ENCODE measurements around the gene RAB39B.
"Not testable (repeated sequence)": the region's sequence is repeated elsewhere in the genome, so short reads cannot be mapped to it uniquely, and the experiment has no call there.

RAB39B gene, protein sequence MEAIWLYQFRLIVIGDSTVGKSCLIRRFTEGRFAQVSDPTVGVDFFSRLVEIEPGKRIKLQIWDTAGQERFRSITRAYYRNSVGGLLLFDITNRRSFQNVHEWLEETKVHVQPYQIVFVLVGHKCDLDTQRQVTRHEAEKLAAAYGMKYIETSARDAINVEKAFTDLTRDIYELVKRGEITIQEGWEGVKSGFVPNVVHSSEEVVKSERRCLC

DNA sequence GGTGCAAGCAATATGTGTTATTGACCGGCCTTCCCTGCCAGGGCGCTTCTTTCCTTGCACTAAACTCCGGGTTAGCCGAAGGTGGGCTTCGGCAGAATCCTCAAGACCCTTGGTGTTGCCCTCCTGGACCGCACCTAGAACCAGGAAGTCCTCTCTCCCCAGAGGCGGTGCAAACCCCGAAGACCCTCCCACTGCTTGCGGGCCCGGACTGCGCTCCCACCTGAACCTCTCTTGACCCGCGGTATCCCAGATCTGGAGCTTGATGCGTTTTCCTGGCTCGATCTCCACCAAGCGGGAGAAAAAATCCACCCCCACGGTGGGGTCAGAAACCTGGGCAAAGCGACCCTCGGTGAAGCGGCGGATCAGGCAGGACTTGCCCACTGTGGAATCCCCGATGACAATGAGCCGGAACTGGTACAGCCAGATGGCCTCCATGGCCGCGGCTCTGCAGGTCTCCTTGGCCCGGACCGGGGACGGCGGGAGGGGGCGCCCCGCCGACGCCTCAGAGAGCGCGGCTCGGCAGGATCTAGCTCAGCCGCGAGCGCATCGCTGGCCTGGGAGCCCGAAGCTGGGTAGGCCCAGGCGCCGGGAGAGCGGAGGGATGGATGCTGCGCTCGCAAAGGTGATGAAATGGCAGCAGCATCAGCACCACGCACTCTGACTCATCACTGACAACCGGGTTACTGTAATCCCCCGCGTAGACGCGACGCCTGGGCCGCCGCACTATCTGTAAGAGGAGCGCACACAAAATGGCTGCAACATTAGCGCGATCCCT lies at the start of gene RAB39B:
Gene RAB39B (minus strand): TSS at position 638 of the 775 bp plus-strand sequence. CDS start 203 bp downstream, at position 435.
- H3K4me3 ChIP-seq (ENCODE audit: low read depth, low read length): peak within 1 kb of the TSS; percentile 48
- peak; percentile 25 for DNase-seq (ENCODE audit: low read depth)

DNA sequence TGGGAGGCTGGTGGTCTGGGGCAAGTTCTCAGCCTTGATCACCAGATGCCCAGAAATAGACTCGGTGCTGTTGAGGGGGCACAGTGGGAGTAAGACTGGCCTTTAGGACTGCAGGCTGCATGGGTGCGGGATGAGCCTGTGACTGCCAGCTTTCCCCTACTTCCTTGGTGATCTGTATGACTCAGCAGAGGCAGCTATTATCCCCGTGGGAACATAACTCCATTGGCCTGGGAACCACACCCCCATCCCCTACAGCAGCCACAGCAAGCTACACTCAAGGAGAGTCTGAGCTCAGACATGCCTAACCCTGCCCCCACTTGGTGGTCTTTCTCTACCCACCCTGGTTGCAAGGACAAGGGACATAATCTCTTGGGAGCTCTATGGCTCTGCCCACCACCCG lies 49.5 kb upstream of the RAB39B start:
- H3K4me3 ChIP-seq (ENCODE audit: low read depth, low read length): no peak overlapping the region
- no peak for DNase-seq (ENCODE audit: low read depth)

DNA sequence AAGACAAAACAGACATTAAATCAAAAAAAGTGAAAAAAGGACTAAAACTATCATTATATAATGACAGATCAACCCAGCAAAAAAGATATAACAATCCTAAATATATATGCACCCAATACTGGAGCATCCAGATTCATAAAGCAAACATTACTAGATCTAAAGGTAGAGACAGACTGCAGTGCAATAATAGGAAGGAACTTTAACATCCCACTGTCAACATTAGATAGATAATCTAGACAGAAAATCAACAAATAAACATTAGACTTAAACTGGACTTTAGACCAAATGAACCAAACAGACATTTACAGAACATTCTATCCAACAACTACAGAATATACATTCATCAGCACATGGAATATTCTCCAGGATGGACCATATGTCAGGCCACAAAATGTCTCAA lies 29.5 kb upstream of the RAB39B start:
- no peak overlapping the region for H3K4me3 ChIP-seq (ENCODE audit: low read depth, low read length)
- no peak for DNase-seq (ENCODE audit: low read depth)

DNA sequence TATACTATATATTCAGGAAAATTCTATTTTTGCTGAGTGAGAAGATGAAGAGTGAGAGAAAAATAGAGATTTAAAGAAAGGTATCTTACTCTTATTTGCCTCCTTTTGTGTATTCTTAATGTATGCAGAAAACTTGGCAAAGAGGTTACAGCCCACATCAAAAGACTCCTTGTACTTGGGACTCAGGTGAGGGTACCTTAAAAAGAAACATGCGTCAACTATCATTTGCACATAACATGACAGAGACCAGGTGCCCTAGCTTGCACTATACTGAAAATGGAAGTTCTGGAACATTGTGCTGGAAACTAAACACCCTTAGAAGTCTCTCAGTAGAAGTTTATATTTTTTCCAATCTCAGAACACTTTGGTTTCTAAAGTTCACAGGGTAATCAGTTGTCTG lies 15.6 kb upstream of the RAB39B start:
- no peak for DNase-seq (ENCODE audit: low read depth)
- H3K4me3 ChIP-seq (ENCODE audit: low read depth, low read length): no peak overlapping the region

DNA sequence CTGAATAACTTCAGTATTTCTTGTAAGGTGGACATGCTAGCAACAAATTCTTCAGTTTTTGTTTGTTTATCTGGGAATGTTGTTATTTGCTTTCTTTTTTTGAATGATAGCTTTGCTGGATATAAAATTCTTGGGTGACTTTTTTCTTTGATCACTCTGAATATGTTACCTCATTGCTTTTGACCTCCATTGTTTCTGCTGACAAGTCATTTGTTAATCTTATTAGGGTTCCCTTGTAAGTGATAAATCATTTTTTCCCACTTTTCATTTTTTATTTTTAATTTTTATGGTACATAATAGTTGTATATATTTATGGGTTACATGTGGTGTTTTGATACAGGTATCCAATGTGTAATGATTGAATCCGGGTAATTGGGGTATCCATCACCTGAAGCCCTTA lies 6.7 kb upstream of the RAB39B start:
- no peak overlapping the region for H3K4me3 ChIP-seq (ENCODE audit: low read depth, low read length)
- DNase-seq (ENCODE audit: low read depth): no peak

DNA sequence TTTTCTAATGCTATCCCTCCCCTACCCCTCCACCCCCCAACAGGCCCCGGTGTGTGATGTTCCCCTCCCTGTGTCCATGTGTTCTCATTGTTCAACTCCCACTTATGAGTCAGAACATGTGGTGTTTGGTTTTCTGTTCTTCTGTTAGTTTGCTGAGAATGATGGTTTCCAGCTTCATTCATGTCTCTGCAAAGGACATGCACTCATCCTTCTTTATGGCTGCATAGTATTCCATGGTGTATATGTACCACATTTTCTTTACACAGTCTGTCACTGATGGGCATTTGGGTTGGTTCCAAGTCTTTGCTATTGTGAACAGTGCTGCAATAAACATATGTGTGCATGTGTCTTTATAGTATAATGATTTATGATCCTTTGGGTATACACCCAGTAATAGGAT lies 3.7 kb upstream of the RAB39B start:
- H3K4me3 ChIP-seq (ENCODE audit: low read depth, low read length); DNase-seq (ENCODE audit: low read depth): not testable (repeated sequence)

DNA sequence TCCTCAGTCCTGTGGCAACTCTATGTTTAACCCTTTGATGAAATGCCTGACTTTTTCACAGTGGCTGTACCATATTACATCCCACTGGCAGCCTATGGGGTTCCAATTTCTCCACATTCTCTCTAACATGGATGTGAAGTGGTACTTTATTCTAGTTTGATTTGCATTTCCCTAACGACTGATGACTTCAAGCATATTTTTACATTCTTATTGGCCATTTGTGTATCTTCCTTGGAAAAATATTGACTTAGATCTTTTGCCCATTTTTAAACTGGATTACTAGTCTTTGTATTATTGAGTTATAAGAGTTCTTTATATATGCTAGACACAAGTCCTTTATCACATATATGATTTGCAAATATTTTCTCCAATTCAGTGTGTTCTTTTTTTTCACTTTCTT lies 2.1 kb upstream of the RAB39B start:
- no peak for DNase-seq (ENCODE audit: low read depth)
- no peak overlapping the region for H3K4me3 ChIP-seq (ENCODE audit: low read depth, low read length)

DNA sequence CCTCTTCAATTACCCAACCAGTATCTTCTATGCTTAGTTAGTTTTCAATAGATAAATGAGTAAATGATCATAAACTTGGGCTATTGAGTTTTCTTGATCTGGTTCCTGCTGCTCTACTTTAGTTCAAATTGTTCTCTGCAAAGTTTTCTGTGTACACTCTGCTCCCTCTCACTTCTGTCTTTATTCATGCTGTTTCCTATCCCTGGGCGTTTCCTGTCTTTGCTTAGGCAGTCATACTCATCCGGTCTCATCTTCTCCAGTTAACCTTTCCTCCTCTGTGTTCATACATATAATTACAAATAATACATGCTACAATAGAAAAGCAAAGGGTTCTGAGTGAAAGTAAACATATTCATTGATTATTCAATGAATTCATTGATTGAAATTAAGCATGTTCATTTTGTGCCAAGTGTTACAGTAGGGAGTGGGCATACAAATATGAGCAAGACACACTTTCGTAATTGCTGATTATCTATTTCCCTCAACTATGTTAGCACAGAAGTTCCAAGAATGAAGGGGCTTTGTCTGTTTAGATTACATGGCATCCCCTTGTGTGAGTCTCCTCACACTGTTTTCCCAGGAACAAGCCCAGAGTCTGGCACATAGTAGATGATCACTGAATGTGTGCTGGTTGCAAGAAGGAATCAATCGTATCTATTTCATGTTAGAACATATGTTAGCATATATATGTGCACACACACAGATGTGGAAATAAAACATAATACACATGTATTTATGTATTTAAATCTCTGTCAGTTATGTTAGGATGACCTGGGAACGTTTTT lies 1.1 kb downstream of the RAB39B start:
- no peak overlapping the region for H3K4me3 ChIP-seq (ENCODE audit: low read depth, low read length)
- DNase-seq (ENCODE audit: low read depth): no peak

DNA sequence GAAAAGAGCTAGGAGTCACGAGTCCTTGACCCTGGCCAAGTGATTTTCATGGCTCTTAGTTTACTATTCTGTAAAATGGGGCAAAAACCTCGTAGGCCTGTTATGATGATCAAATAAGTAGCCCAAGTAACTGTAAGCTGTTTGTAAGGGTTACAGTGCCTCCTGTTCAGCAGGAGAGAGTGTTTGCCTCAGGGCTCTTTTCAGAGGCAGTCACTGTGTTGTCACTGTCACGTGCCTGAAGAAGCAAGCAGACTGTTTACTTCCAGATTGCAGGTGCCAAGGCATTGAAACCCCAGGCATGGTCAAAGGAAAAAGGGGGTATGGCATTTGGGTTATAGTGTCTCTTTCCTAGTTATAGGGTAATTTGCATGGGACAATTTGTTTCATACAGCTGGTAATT lies 4.5 kb downstream of the RAB39B start:
- no peak overlapping the region for H3K4me3 ChIP-seq (ENCODE audit: low read depth, low read length)
- no peak for DNase-seq (ENCODE audit: low read depth)

DNA sequence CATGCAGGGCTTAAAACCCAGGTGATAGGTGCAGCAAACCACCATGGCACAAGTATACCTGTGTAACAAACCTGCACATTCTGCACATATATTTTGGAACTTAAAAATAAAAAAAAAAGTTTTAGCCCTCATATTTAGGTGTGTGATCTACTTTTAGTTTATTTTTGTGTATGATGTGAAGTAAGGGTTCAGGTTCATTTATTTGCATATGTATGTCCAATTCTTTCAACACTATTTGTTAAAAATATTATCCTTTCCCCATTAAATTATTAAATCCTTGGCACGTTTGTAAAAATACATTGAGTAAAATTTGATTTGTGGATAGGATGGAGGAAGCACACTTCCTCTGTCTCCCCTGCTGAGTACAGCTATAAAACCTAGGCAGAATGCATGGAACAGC lies 12.9 kb downstream of the RAB39B start:
- no peak overlapping the region for H3K4me3 ChIP-seq (ENCODE audit: low read depth, low read length)
- no peak for DNase-seq (ENCODE audit: low read depth)

DNA sequence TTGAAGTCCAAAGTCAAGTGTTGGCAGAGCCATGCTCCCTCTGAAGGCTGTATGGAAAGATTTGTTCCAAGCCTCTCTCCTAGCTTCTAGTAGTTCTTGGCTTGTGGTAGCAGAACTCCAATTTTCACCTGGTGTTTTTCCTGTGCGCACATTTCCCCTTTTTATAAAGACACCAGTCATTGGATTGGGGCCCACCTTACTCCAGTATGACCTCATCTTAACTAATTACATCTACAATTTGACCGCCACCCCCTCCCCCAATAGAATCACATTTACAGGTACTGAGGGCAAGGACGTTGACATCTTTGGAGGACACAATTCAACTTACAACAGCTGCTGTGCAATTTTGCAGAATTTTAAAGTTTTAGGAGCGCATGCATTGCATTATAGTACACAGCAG lies 16.8 kb downstream of the RAB39B start:
- no peak overlapping the region for H3K4me3 ChIP-seq (ENCODE audit: low read depth, low read length)
- DNase-seq (ENCODE audit: low read depth): no peak

DNA sequence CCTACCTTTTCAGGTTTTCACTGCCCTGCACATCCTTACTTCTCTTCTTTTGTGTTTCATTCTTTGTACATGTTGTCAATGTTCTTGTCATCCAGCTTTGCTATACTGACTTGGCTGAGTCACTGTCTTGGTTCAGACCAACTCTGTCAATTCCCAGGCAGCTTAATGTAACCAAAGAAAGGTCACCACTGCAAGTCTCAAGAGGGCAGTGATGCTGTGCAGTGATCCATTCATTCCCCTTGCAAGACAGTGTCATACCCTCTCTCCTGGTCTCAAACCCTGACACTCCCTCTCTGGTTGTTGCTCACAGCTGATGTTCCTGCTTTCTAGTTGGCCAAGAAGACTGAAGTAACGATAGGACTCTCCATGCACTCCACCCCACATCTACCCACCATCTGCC lies 17.5 kb downstream of the RAB39B start:
- no peak overlapping the region for H3K4me3 ChIP-seq (ENCODE audit: low read depth, low read length)

DNA sequence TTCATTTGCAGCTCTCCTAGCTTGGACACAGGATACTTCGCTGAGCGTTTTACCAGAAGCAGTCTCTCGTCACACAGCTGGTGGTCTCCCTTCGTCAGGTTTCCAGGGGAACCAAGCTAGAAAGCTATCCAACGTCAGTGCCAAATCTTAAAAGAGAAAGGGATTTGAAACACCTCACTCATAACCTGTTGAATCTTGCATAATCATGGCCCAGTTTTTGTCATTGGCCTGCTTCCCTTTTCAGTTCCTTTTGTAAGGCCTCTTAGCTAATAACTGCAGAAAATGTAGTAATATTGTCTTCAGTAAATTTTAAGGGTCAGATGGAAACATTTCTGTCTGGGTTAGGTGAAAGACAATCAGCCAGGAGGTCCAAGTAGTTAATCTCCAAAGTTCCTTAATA lies 22.0 kb downstream of the RAB39B start:
- DNase-seq (ENCODE audit: low read depth): no peak
- H3K4me3 ChIP-seq (ENCODE audit: low read depth, low read length): no peak overlapping the region

More for the DNA sequence above, 17.5 kb downstream of the RAB39B start:
- no peak for DNase-seq (ENCODE audit: low read depth)

DNA sequence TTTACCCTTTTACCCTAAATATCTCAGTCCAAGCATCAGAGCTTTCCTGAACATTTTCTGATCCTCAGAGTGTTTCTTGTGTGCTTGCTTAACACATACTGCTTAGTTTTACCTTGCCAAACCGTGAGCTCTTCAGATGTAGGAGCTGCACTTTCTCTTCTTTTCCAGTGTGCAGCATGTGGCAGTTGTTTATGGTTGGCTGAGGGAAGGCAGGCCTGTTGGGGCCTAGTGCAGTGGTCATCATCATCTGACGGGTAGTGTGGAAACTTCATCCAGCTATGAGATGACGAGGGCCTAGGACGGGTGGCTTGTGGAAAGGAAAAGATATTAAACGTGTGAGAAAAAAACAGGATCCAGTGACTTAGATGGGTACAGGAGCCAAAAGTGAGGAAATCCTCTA lies 26.6 kb downstream of the RAB39B start:
- no peak overlapping the region for H3K4me3 ChIP-seq (ENCODE audit: low read depth, low read length)
- no peak for DNase-seq (ENCODE audit: low read depth)

DNA sequence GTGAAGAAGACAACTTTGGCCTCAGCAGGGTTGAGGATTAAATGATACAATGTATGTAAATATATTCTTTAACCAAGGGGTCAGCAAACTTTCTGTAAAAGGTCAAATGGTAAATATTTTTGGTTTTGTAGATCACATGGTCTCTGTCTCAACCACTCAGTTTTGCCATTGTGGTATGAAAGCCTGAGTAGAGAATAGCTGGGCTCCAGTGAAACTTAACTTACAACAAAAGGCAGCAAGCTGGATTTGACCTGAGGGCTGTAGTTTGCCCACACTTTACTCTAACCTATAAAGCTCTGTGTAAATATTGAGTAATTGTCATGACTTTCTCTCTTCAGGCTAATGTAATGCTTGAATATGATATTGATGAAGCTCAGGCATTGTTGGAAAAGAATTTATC lies 28.4 kb downstream of the RAB39B start:
- no peak for DNase-seq (ENCODE audit: low read depth)

DNA sequence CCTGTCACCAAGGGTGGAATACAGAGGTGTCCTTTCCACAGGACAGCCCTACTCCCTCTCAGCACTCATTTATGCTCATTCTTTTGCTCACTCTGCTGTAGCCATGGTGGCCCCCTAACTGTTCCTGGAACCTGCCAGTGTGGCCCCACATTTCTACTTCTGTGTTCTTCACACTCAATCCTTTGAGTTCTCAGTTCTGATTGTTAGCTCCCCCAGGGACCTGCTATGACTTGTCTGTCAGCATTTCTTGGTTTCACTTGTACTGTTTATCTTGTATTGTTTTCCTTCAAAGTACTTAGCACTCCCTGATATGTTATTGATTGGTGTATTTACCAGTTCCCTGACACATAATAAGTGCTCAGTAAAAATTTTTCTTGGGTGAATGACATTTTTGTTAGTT lies 33.1 kb downstream of the RAB39B start:
- no peak overlapping the region for H3K4me3 ChIP-seq (ENCODE audit: low read depth, low read length)

More for the DNA sequence above, 28.4 kb downstream of the RAB39B start:
- no peak overlapping the region for H3K4me3 ChIP-seq (ENCODE audit: low read depth, low read length)

DNA sequence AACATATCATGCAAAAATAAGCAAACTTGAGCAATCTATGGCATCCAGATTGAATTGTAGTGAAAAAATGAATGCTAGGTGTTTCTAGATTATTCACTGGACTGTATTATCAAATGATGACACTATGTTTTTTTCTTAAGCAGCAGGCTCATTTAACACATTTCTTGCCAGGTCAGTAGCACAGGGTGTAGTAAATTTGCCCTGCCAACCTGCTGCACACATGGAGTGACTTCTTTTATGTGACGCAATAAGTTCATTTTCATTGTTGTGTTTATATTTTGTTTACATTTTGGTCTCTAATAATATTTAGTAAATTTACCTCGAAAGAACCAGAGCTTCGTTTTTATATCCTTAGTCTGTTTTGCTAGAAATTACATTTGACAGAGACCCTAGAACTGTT lies 38.5 kb downstream of the RAB39B start:
- DNase-seq (ENCODE audit: low read depth): no peak
- no peak overlapping the region for H3K4me3 ChIP-seq (ENCODE audit: low read depth, low read length)

More for the DNA sequence above, 33.1 kb downstream of the RAB39B start:
- no peak for DNase-seq (ENCODE audit: low read depth)

DNA sequence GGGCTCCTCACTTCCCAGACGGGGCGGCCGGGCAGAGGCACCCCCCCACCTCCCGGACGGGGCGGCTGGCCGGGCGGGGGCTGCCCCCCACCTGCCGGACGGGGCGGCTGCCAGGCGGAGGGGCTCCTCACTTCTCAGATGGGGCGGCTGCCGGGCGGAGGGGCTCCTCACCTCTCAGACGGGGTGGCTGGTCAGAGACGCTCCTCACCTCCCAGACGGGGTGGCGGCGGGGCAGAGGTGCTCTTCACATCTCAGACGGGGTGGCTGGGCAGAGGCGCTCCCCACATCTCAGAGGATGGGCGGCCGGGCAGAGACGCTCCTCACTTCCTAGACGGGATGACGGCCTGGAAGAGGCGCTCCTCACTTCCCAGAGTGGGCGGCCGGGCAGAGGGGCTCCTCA lies 40.5 kb downstream of the RAB39B start:
- not testable (repeated sequence) for H3K4me3 ChIP-seq (ENCODE audit: low read depth, low read length); DNase-seq (ENCODE audit: low read depth)

DNA sequence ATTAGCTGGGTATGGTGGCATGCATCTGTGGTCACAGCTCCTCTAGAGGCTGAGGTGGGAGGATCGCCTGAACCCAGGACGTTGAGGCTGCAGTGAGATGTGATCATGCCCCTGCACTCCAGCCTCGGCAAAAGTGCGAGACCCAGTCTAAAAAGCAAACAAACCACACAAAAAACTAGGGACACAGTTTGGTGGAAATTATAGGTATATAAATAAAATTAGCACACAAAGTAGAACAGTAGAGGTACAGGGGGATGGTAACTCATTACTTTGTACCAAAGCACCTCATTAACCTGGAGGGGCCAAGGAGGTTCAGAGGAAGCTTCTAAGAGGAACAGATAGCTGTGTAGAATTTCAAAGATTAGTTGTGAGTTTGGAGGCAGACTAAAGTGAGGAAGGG lies 42.9 kb downstream of the RAB39B start:
- no peak for DNase-seq (ENCODE audit: low read depth)
- H3K4me3 ChIP-seq (ENCODE audit: low read depth, low read length): no peak overlapping the region

DNA sequence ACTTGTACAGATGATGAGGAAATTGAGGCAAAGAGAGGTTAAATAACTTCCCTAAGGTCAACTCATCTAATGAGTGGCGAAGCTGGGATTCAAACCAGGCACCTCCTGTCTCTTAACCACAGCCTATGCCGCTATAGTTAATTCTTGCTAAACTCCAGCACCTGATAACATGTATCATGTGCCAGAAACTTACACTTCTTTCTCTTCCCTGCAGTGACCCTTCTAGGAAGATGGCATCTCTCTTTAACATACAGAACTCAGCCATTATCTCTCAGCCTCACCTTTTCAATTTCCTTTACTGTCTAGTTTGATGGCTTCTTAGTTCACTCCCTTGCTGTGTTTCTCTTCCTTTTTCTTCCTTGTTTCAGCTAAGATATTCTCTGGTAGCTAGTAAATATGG lies 45.5 kb downstream of the RAB39B start:
- DNase-seq (ENCODE audit: low read depth): no peak
- no peak overlapping the region for H3K4me3 ChIP-seq (ENCODE audit: low read depth, low read length)

All from skeletal muscle cell (primary cell).